ENCODE measurements around the gene ATP8B1. TPM values are rescaled to one million over a fixed set of nuclear protein-coding genes. Genes with fewer than 3 reads are reported as not detected.
"Not testable (repeated sequence)": the region's sequence is repeated elsewhere in the genome, so short reads cannot be mapped to it uniquely, and the experiment has no call there.

Gene ATP8B1
- total and polyA plus RNA-seq, 8 donors = 14.4 to 189 (median 53.3) TPM

GRCh38 chr18:57737400-57738060 is 65.6 kb downstream of the ATP8B1 start:
- intact Hi-C loops (cut with DNase I; ENCODE audit: low total_unique reads) = no loop called here
- TF ChIP-seq EP300 (IDR thresholded peaks at IDR 0.05) (peak; percentile 71), POLR2A (IDR thresholded peaks at IDR 0.05) (no peak), POLR2AphosphoS5 (IDR thresholded peaks at IDR 0.05) (peak; percentile 83 to 96 (median 89))
- H3K4me3 ChIP-seq = no peak overlapping the region
- peak overlapping the region; percentile 57 to 79 (median 73) for H3K27ac ChIP-seq
- WGBS, 5 donors = 29 to 36% (median 35%) methylated on average over 8 of the region's 8 CpGs
- H3K27me3 ChIP-seq = no peaks in the 10 kb centered on the region
- DNase-seq = peak; percentile 65 to 78
- peaks cover 12 to 53% (median 32%) of the 10 kb centered on the region in 4 donors for H3K4me1 ChIP-seq
- H3K36me3 ChIP-seq = peaks cover 0 to 7% (median 2%) of the 10 kb centered on the region in 4 donors
- peaks cover 0 to 3% (median 0%) of the 10 kb centered on the region in 4 donors for H3K9me3 ChIP-seq

GRCh38 chr18:57735042-57735441 is 68.1 kb downstream of the ATP8B1 start:
- H3K9me3 ChIP-seq; H3K4me3 ChIP-seq; intact Hi-C loops (cut with DNase I; ENCODE audit: low total_unique reads); H3K27ac ChIP-seq; DNase-seq; H3K27me3 ChIP-seq: not testable (repeated sequence)
- H3K36me3 ChIP-seq = peaks cover 0 to 20% (median 14%) of the 10 kb centered on the region in 4 donors
- 96 to 98% (median 98%) methylated on average over 18 of the region's 18 CpGs for WGBS, 5 donors
- peaks cover 16 to 57% (median 28%) of the 10 kb centered on the region in 4 donors for H3K4me1 ChIP-seq

- WGBS, 5 donors = 95 to 98% (median 96%) methylated on average over 3 of the region's 3 CpGs
- Histone ChIP-seq H3K9me3 (no peaks in the 10 kb centered on the region), H3K4me1 (peaks cover 20 to 55% (median 30%) of the 10 kb centered on the region in 4 donors), H3K4me3 (no peak overlapping the region), H3K27me3 (no peaks in the 10 kb centered on the region), H3K27ac (no peak overlapping the region), H3K36me3 (peaks cover 0 to 20% (median 14%) of the 10 kb centered on the region in 4 donors)
- no peak for DNase-seq
- intact Hi-C loops (cut with DNase I; ENCODE audit: low total_unique reads) = no loop called here
- TF ChIP-seq EP300 (IDR thresholded peaks at IDR 0.05) (no peak), POLR2AphosphoS5 (IDR thresholded peaks at IDR 0.05) (no peak), POLR2A (IDR thresholded peaks at IDR 0.05) (no peak), CTCF (IDR thresholded peaks at IDR 0.05) (no peak)
These were observed 69.3 kb downstream of the ATP8B1 start for GRCh38 chr18:57733861-57734260.

GRCh38 chr18:57730146-57730545 is 73.0 kb downstream of the ATP8B1 start:
- no peaks in the 10 kb centered on the region for H3K27me3 ChIP-seq
- H3K4me1 ChIP-seq = peaks cover 12 to 47% (median 24%) of the 10 kb centered on the region in 4 donors
- intact Hi-C loops (cut with DNase I; ENCODE audit: low total_unique reads) = no loop called here
- 60 to 84% (median 66%) methylated on average over 5 of the region's 5 CpGs for WGBS, 5 donors
- H3K4me3 ChIP-seq = no peak overlapping the region
- no peak for TF ChIP-seq EP300 (IDR thresholded peaks at IDR 0.05)
- no peak for TF ChIP-seq POLR2AphosphoS5 (IDR thresholded peaks at IDR 0.05)
- TF ChIP-seq CTCF (IDR thresholded peaks at IDR 0.05) = no peak
- no peak for TF ChIP-seq POLR2A (IDR thresholded peaks at IDR 0.05)
- peak overlapping the region; percentile 63 to 86 (median 76) for H3K27ac ChIP-seq
- peaks cover 0 to 39% (median 34%) of the 10 kb centered on the region in 4 donors for H3K36me3 ChIP-seq
- DNase-seq = no peak
- peaks cover 0 to 8% (median 0%) of the 10 kb centered on the region in 4 donors for H3K9me3 ChIP-seq

- 19 to 38% (median 34%) methylated on average over 11 of the region's 11 CpGs for WGBS, 5 donors
- intact Hi-C loops (cut with DNase I; ENCODE audit: low total_unique reads) = no loop called here
- H3K27me3 ChIP-seq = no peaks in the 10 kb centered on the region
- H3K27ac ChIP-seq = peak overlapping the region; percentile 63 to 91 (median 76)
- H3K36me3 ChIP-seq = peaks cover 0 to 36% (median 31%) of the 10 kb centered on the region in 4 donors
- H3K4me1 ChIP-seq = peaks cover 12 to 40% (median 24%) of the 10 kb centered on the region in 4 donors
- peak; percentile 71 to 78 for DNase-seq
- no peak overlapping the region for H3K4me3 ChIP-seq
- peak in 2 of 3 donors; percentile 16 to 82 for TF ChIP-seq POLR2AphosphoS5 (IDR thresholded peaks at IDR 0.05)
- TF ChIP-seq POLR2A (IDR thresholded peaks at IDR 0.05) = no peak
- H3K9me3 ChIP-seq = peaks cover 0 to 8% (median 0%) of the 10 kb centered on the region in 4 donors
These were observed 74.1 kb downstream of the ATP8B1 start for GRCh38 chr18:57728941-57729511.

Data from stomach (tissue), 9 donors.